GM19099 (cell line): Measurements from ENCODE around the gene LIM2.

Experiments
- POLR2A ChIP-seq: IDR thresholded peaks from 3 replicates; pipeline ENCODE4 v1.6.1; 2011; ENCODE audit warnings: low read depth; ENCODE audit not compliant: insufficient read length; ENCODE audit errors: extremely low read depth

Gene LIM2

GRCh38 chr19:51371186-51371690 lies 16.5 kb downstream of the LIM2 start:
- TF ChIP-seq POLR2A: no peak

- no peak for TF ChIP-seq POLR2A
Measured at GRCh38 chr19:51370230-51370629, 17.5 kb downstream of the LIM2 start.

- no peak for TF ChIP-seq POLR2A
Measured at GRCh38 chr19:51368366-51369282, 19.1 kb downstream of the LIM2 start, which contains the start of gene CLDND2. Gene CLDND2 (minus strand): TSS chr19:51369003. CDS start chr19:51368577, 426 bp downstream.

GRCh38 chr19:51367565-51368365 lies 20.0 kb downstream of the LIM2 start:
- TF ChIP-seq POLR2A: peak; percentile 57

GRCh38 chr19:51367255-51367564 lies 20.6 kb downstream of the LIM2 start:
- no peak for TF ChIP-seq POLR2A

GRCh38 chr19:51366389-51367254 lies 21.2 kb downstream of the LIM2 start:
- TF ChIP-seq POLR2A: peak; percentile 62

- TF ChIP-seq POLR2A: peak; percentile 72
Measured at GRCh38 chr19:51365965-51366388, 21.8 kb downstream of the LIM2 start, which contains the start of gene ETFB. Gene ETFB (minus strand): TSS chr19:51366388. CDS start chr19:51366326, 62 bp downstream.

GRCh38 chr19:51365211-51365964 lies 22.4 kb downstream of the LIM2 start:
- no peak for TF ChIP-seq POLR2A

- TF ChIP-seq POLR2A: no peak
Measured at GRCh38 chr19:51364200-51365106, 23.3 kb downstream of the LIM2 start.

GRCh38 chr19:51361239-51361638 lies 26.5 kb downstream of the LIM2 start:
- no peak for TF ChIP-seq POLR2A

GRCh38 chr19:51359294-51359693 lies 28.5 kb downstream of the LIM2 start:
- no peak for TF ChIP-seq POLR2A

- no peak for TF ChIP-seq POLR2A
Measured at GRCh38 chr19:51357952-51358351, 29.8 kb downstream of the LIM2 start.

GRCh38 chr19:51356159-51356801 lies 31.5 kb downstream of the LIM2 start:
- no peak for TF ChIP-seq POLR2A

GRCh38 chr19:51354742-51355148 lies 33.0 kb downstream of the LIM2 start:
- no peak for TF ChIP-seq POLR2A
